Karpas-422 (cell line): ENCODE data around the gene UNC119. TPM values are rescaled to one million over a fixed set of nuclear protein-coding genes. Genes with fewer than 3 reads are reported as not detected.

Experiments used
- DNase-seq: peaks from one replicate; pipeline ENCODE4 v3.0.0-alpha.2; 2015
- H2AFZ ChIP-seq: fragments of 200-600 bp; sonication (generic); 2 replicates; pipeline ENCODE4 v1.6.1; 2014; ENCODE audit warnings: antibody characterized with exemption, low read length, mixed read lengths
- H3K27ac ChIP-seq: fragments of 200-600 bp; sonication (generic); 2 replicates; pipeline ENCODE4 v1.5.1; 2014; ENCODE audit warnings: mild to moderate bottlenecking, low read length, moderate library complexity
- H3K27me3 ChIP-seq: fragments of 200-600 bp; sonication (generic); 2 replicates; pipeline ENCODE4 v1.6.1; 2014; ENCODE audit warnings: low read length, mixed read lengths
- H3K36me3 ChIP-seq: fragments of 200-600 bp; sonication (generic); 2 replicates; pipeline ENCODE4 v1.6.1; 2014; ENCODE audit warnings: low read length, mixed read lengths; ENCODE audit not compliant: insufficient read depth
- H3K4me1 ChIP-seq: fragments of 200-600 bp; sonication (generic); 2 replicates; pipeline ENCODE4 v1.6.1; 2014; ENCODE audit warnings: mild to moderate bottlenecking, low read length, mixed read lengths
- H3K4me2 ChIP-seq: fragments of 200-600 bp; sonication (generic); 2 replicates; pipeline ENCODE4 v1.6.1; 2014; ENCODE audit warnings: low read length, low read depth, mild to moderate bottlenecking; ENCODE audit not compliant: poor library complexity, severe bottlenecking
- H3K4me3 ChIP-seq: fragments of 200-600 bp; sonication (generic); 2 replicates; pipeline ENCODE4 v1.5.1; 2014; ENCODE audit warnings: mild to moderate bottlenecking, antibody characterized with exemption, low read length, mixed read lengths
- H3K79me2 ChIP-seq: fragments of 200-600 bp; sonication (generic); 2 replicates; pipeline ENCODE4 v1.6.1; 2014; ENCODE audit warnings: mild to moderate bottlenecking, low read length, mixed read lengths
- H3K9ac ChIP-seq: fragments of 200-600 bp; sonication (generic); 2 replicates; pipeline ENCODE4 v1.6.0; 2014; ENCODE audit warnings: low read length
- H3K9me2 ChIP-seq: fragments of 200-600 bp; sonication (generic), shearing (Covaris generic); replicated peaks from 2 replicates; pipeline ENCODE4 v1.6.0; 2014; ENCODE audit warnings: mild to moderate bottlenecking, low read length, moderate library complexity; ENCODE audit not compliant: insufficient read depth
- H3K9me3 ChIP-seq: fragments of 300-700, 200-600 bp; sonication (generic); 2 replicates; pipeline ENCODE4 v1.6.1; 2014; ENCODE audit warnings: low read length, mixed read lengths
- H4K20me1 ChIP-seq: fragments of 200-600 bp; sonication (generic); 2 replicates; pipeline ENCODE4 v1.6.1; 2014; ENCODE audit warnings: mild to moderate bottlenecking, antibody characterized with exemption, low read length, low read depth; ENCODE audit not compliant: insufficient read depth
- total RNA-seq: library from RNA; depleted of rRNA; stranded (reverse); fragments of >200 nt; shearing (Covaris generic); gene quantifications from 2 replicates; pipeline ENCODE4 v1.2.3, GENCODE V29; 2014; ENCODE audit warnings: low replicate concordance

UNC119 gene
- total RNA-seq, 1 experiment from 2014 or later = 34.0 TPM

DNA sequence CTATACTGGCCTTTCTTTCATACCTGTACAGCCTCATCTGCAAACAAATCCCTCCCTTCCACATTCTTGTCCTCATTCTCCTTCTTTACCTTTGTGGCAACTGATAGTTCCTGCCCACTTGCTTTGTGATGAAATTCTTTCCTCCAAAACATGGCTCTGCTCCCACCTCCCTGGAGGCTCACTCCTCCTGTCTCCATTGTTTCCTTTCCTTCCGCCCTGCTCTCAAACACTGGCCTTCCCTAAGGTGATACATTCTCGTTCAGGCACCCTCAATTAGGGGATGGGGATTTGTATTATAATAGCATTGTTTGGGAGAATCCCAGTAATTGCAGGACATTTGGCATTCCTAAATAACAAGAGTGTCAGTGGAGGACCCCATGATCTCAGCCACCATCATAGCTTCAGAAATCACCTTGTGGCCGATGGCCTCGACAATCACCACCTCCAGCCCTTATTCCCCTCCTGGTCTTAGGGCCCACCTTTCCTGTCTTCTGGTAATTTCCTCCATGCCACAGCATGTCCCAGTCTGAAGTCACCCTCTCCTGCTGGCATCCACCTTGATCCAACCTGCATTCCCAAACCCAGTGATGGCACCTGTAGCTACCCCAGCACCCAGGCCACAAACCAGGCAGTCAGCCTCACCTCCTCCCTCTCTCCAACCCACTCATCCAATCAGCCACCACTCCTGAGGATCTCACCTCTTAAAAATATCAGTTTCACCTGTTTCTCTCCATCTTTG is 7.9 kb downstream of the UNC119 start:
- no peak overlapping the region for H3K9ac ChIP-seq
- H3K4me3 ChIP-seq = no peak overlapping the region

DNA sequence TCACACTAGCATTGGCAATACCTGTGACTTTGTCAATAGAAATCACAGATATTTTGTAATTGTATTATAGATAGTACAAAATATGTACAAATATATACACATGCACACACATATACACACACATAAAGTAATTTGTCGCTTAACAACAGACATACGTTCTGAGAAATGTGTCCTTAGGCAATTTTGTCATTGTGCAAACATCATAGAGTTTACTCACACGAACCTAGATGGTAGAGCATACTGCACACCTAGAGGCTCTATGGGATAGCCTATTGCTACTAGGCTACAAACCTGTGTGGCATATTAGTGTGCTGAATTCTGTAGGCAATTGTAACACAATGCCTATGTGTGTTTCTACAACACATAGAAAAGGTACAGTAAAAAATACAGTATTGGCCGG is 11.0 kb downstream of the UNC119 start:
- H3K79me2 ChIP-seq = no peaks in the 10 kb centered on the region

More for the DNA sequence above, 7.9 kb downstream of the UNC119 start:
- H3K79me2 ChIP-seq = no peaks in the 10 kb centered on the region
- no peak overlapping the region for H3K27ac ChIP-seq
- no peak for DNase-seq
- H3K36me3 ChIP-seq = no peaks in the 10 kb centered on the region; the same call in 1 of the 2 replicates
- H3K9me2 ChIP-seq = no peaks in the 10 kb centered on the region
- H3K9me3 ChIP-seq = no peaks in the 10 kb centered on the region
- peaks cover 16% of the 10 kb centered on the region for H3K4me1 ChIP-seq
- H3K4me2 ChIP-seq = no peak overlapping the region
- no peaks in the 10 kb centered on the region; the same call in 1 of the 2 replicates for H4K20me1 ChIP-seq
- no peak overlapping the region for H2AFZ ChIP-seq
- H3K27me3 ChIP-seq = no peaks in the 10 kb centered on the region

DNA sequence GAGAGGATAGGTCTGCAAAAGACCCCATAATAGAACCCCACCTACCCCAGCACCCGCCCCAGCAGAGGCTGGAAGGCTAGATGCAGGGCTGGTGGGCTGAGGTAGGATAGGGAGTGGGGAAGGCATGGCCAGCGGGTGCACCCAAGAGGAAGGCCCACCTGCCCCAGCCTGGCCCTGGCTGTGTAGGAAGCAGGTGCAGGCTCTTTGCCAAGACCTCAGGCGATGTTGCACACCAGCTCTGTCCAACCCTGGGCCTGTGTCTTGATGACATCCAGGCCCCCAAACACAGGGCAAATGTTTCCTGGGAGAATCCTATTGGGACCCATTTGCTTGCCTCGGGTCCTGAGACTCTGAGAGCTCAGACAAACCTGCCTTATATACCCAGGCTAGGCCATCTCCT is 12.2 kb downstream of the UNC119 start:
- H3K9me3 ChIP-seq = no peaks in the 10 kb centered on the region
- no peak overlapping the region for H3K9ac ChIP-seq
- H2AFZ ChIP-seq = no peak overlapping the region
- no peak overlapping the region for H3K27ac ChIP-seq
- no peak overlapping the region for H3K4me2 ChIP-seq
- H3K4me1 ChIP-seq = no peaks in the 10 kb centered on the region
- no peak for DNase-seq
- H3K4me3 ChIP-seq = no peak overlapping the region
- H3K79me2 ChIP-seq = no peaks in the 10 kb centered on the region
- no peaks in the 10 kb centered on the region for H4K20me1 ChIP-seq
- no peaks in the 10 kb centered on the region for H3K36me3 ChIP-seq
- no peaks in the 10 kb centered on the region for H3K27me3 ChIP-seq
- H3K9me2 ChIP-seq = no peaks in the 10 kb centered on the region

More for the DNA sequence above, 11.0 kb downstream of the UNC119 start:
- no peaks in the 10 kb centered on the region; the same call in 1 of the 2 replicates for H3K36me3 ChIP-seq
- H3K27me3 ChIP-seq = no peaks in the 10 kb centered on the region
- no peak overlapping the region for H3K9ac ChIP-seq
- no peak for DNase-seq
- H3K4me2 ChIP-seq = no peak overlapping the region
- H3K4me1 ChIP-seq = no peaks in the 10 kb centered on the region
- no peak overlapping the region for H3K4me3 ChIP-seq
- no peak overlapping the region for H3K27ac ChIP-seq
- H3K9me3 ChIP-seq = no peaks in the 10 kb centered on the region
- H4K20me1 ChIP-seq = no peaks in the 10 kb centered on the region
- H2AFZ ChIP-seq = no peak overlapping the region
- H3K9me2 ChIP-seq = no peaks in the 10 kb centered on the region

DNA sequence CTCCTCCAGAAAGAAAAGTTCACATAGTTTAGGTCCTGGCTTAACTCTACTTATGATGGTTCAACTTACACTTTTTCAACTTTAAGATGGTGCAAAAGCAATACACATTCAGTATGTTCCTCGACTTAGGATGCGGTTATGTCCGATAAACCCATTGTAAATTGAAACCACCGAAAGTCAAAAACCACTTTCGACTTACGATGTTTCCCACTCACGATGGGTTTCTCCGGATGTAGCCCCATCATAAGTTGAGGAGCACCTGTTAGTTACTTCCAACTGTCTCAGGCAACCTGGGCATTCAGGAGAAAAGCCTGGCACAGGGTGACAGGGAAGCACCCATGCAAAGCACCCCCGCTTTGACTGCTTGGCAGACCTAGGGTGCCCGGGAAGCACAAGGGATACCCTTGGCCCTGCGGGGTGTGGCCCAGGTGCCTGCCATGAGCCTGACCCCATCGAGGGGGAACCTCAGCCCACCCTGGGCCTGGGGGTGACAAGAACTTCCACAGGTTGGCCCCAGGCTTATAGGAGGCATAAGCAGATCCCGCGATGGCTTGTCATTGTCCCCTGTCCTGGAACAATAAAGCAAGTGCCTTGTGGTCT is 14.0 kb downstream of the UNC119 start:
- Histone ChIP-seq H3K27ac (no peak overlapping the region), H3K4me2 (no peak overlapping the region)

DNA sequence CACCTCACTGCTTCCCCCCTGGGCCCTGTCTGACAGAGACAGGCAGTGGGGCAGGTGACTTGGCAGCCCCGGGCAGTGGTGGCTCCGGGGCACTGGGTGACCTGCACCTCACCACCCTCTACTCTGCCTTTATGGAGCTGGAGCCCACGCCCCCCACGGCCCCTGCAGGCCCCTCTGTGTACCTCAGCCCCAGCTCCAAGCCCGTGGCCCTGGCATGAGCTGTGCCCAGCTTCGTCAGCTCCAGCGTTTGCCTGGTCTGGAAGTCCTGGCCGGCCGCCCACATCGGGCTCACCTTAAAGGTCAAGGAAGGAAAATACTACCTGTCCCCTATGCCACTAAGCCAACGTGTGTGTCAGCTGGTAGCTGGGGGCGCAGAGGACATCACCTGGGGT is 15.2 kb downstream of the UNC119 start:
- Histone ChIP-seq H3K27ac (no peak overlapping the region), H4K20me1 (no peaks in the 10 kb centered on the region), H3K9me2 (no peaks in the 10 kb centered on the region), H3K79me2 (no peaks in the 10 kb centered on the region), H3K4me2 (no peak overlapping the region), H3K36me3 (no peaks in the 10 kb centered on the region), H3K4me1 (no peaks in the 10 kb centered on the region), H2AFZ (no peak overlapping the region), H3K9me3 (no peaks in the 10 kb centered on the region), H3K27me3 (no peaks in the 10 kb centered on the region), H3K9ac (no peak overlapping the region), H3K4me3 (no peak overlapping the region)
- no peak for DNase-seq

More for the DNA sequence above, 14.0 kb downstream of the UNC119 start:
- H3K9me3 ChIP-seq = no peaks in the 10 kb centered on the region
- no peaks in the 10 kb centered on the region for H4K20me1 ChIP-seq
- DNase-seq = no peak
- H3K4me1 ChIP-seq = no peaks in the 10 kb centered on the region
- no peaks in the 10 kb centered on the region for H3K36me3 ChIP-seq
- H3K79me2 ChIP-seq = no peaks in the 10 kb centered on the region
- no peaks in the 10 kb centered on the region for H3K9me2 ChIP-seq
- no peak overlapping the region for H3K4me3 ChIP-seq
- H3K9ac ChIP-seq = no peak overlapping the region
- H2AFZ ChIP-seq = no peak overlapping the region
- H3K27me3 ChIP-seq = no peaks in the 10 kb centered on the region

DNA sequence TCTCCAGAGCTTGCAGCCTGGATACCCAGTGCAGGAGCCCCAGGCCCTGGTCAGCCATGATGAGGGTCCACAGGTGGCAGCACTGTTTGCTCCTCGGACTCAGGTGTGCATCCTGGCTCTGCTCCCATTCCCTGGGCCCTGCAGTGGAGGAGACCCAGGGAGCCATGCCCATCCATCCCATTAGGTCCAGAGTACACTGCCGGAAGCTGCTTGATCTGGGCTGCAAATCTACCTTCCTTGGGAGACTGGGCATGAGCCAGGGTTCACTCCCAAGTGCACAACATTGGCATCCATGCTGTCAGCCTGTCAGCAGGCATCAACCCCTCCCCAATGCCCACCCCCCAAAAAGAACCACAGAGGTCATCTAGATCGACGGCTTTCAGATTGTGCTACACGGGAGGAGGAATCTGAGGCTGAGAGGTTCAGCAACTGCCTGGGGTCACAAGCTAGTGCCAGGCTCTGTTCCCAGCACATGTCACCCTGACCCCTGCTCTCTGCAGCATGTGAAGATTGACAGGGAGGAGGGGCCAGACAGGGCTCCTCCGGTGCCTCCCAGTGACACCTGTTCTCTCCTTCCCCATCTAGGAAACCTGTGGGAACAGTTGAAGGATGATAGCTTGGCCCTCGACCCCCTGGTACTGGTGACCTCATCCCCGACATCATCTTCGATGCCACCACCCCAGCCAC is 15.7 kb downstream of the UNC119 start:
- H2AFZ ChIP-seq = no peak overlapping the region
- no peaks in the 10 kb centered on the region for H3K4me1 ChIP-seq
- no peak overlapping the region for H3K27ac ChIP-seq
- H3K79me2 ChIP-seq = no peaks in the 10 kb centered on the region
- H3K36me3 ChIP-seq = no peaks in the 10 kb centered on the region
- no peak overlapping the region for H3K9ac ChIP-seq
- no peak overlapping the region for H3K4me2 ChIP-seq
- no peaks in the 10 kb centered on the region for H3K27me3 ChIP-seq
- H3K9me2 ChIP-seq = no peaks in the 10 kb centered on the region
- no peaks in the 10 kb centered on the region for H3K9me3 ChIP-seq
- H4K20me1 ChIP-seq = no peaks in the 10 kb centered on the region
- DNase-seq = no peak
- no peak overlapping the region for H3K4me3 ChIP-seq

DNA sequence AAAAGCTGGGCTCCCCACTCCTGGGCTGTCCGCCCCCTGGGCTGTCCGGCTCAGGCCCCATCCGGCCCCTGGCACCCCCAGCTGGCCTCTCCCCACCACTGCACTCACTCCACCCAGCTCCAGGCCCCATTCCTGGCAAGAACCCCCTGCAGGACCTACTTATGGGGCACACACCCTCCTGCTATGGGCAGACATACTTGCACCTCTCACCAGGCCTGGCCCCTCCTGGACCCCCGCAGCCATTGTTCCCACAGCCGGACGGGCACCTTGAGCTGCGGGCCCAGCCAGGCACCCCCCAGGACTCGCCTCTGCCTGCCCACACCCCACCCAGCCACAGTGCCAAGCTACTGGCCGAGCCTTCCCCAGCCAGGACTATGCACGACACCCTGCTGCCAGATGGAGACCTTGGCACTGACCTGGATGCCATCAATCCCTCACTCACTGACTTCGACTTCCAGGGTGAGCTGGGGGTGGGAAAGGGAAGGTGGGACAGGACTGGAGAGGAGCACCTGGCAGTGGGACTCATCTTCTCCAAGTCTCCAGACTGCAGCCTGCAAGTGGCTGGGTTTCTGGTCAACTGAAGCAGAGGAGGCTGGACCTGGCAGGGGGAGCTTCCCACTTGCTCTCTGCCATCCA is 17.6 kb downstream of the UNC119 start:
- DNase-seq = no peak
- H3K36me3 ChIP-seq = no peaks in the 10 kb centered on the region
- H3K4me2 ChIP-seq = no peak overlapping the region
- no peaks in the 10 kb centered on the region for H3K9me3 ChIP-seq
- H3K9ac ChIP-seq = no peak overlapping the region
- H3K27ac ChIP-seq = no peak overlapping the region
- H2AFZ ChIP-seq = no peak overlapping the region
- no peaks in the 10 kb centered on the region for H3K27me3 ChIP-seq
- H3K4me3 ChIP-seq = no peak overlapping the region
- H3K79me2 ChIP-seq = no peaks in the 10 kb centered on the region
- no peaks in the 10 kb centered on the region for H3K4me1 ChIP-seq
- no peaks in the 10 kb centered on the region for H4K20me1 ChIP-seq
- H3K9me2 ChIP-seq = no peaks in the 10 kb centered on the region
